ENCODE data around the gene KCNQ1.

Gene KCNQ1

GRCh38 chr11:2869134-2869526, 424.3 kb downstream of the KCNQ1 start:
- Histone ChIP-seq H3K4me1 (ENCODE audit: insufficient read depth, low read length, poor library complexity, severe bottlenecking) (peaks cover 32% of the 10 kb centered on the region), H3K79me2 (ENCODE audit: insufficient read depth, low read length) (no peaks in the 10 kb centered on the region), H3F3A (ENCODE audit: low read depth) (no peaks in the 10 kb centered on the region), H3K4me2 (ENCODE audit: low read depth, low read length, poor library complexity, severe bottlenecking) (no peak overlapping the region), H3K9me2 (replicated peaks; ENCODE audit: low read depth, low read length) (no peaks in the 10 kb centered on the region), H3K36me3 (ENCODE audit: insufficient read depth, low read length) (no peaks in the 10 kb centered on the region), H4K20me1 (ENCODE audit: insufficient read depth, low read length, poor library complexity, severe bottlenecking) (no peaks in the 10 kb centered on the region), H2AFZ (ENCODE audit: low read length) (no peak overlapping the region), H3K9me3 (ENCODE audit: insufficient read depth, low read depth, low read length) (no peaks in the 10 kb centered on the region), H3K9ac (ENCODE audit: low read depth, low read length, poor library complexity, severe bottlenecking) (no peak overlapping the region), H3K4me3 (ENCODE audit: low read length, poor library complexity, severe bottlenecking) (no peak overlapping the region), H3K27me3 (ENCODE audit: insufficient read depth, low read length, poor library complexity, severe bottlenecking) (no peaks in the 10 kb centered on the region)
- TF ChIP-seq CTCF (conservative IDR thresholded peaks at IDR 0.05; ENCODE audit: low read length) (no peak), EZH2phosphoT487 (IDR thresholded peaks at IDR 0.05; ENCODE audit: borderline replicate concordance) (no peak)

- Histone ChIP-seq H3K27me3 (ENCODE audit: insufficient read depth, low read length, poor library complexity, severe bottlenecking) (no peaks in the 10 kb centered on the region), H3K4me3 (ENCODE audit: low read length, poor library complexity, severe bottlenecking) (peak overlapping the region; percentile 26)
- TF ChIP-seq EZH2phosphoT487 (IDR thresholded peaks at IDR 0.05; ENCODE audit: borderline replicate concordance) (no peak), CTCF (conservative IDR thresholded peaks at IDR 0.05; ENCODE audit: low read length) (no peak)
Measured at GRCh38 chr11:2869561-2870427, 425.0 kb downstream of the KCNQ1 start.

GRCh38 chr11:2870460-2870859, 425.7 kb downstream of the KCNQ1 start:
- Histone ChIP-seq H3K9me2 (replicated peaks; ENCODE audit: low read depth, low read length) (no peaks in the 10 kb centered on the region), H3K9ac (ENCODE audit: low read depth, low read length, poor library complexity, severe bottlenecking) (peak overlapping the region; percentile 62), H3K4me1 (ENCODE audit: insufficient read depth, low read length, poor library complexity, severe bottlenecking) (peaks cover 22% of the 10 kb centered on the region), H3K27me3 (ENCODE audit: insufficient read depth, low read length, poor library complexity, severe bottlenecking) (no peaks in the 10 kb centered on the region), H3K9me3 (ENCODE audit: insufficient read depth, low read depth, low read length) (0 out of 2 replicates have a peak, but pooled peaks cover 3% of the 10 kb centered on the region), H3K36me3 (ENCODE audit: insufficient read depth, low read length) (no peaks in the 10 kb centered on the region), H3F3A (ENCODE audit: low read depth) (no peaks in the 10 kb centered on the region), H3K4me3 (ENCODE audit: low read length, poor library complexity, severe bottlenecking) (peak overlapping the region; percentile 26), H3K4me2 (ENCODE audit: low read depth, low read length, poor library complexity, severe bottlenecking) (peak overlapping the region; percentile 59), H2AFZ (ENCODE audit: low read length) (peak overlapping the region; percentile 52), H4K20me1 (ENCODE audit: insufficient read depth, low read length, poor library complexity, severe bottlenecking) (no peaks in the 10 kb centered on the region), H3K79me2 (ENCODE audit: insufficient read depth, low read length) (no peaks in the 10 kb centered on the region)
- no peak for TF ChIP-seq EZH2phosphoT487 (IDR thresholded peaks at IDR 0.05; ENCODE audit: borderline replicate concordance)
- peak; percentile 58 for TF ChIP-seq CTCF (conservative IDR thresholded peaks at IDR 0.05; ENCODE audit: low read length)

More at GRCh38 chr11:2869561-2870427, 425.0 kb downstream of the KCNQ1 start:
- Histone ChIP-seq H2AFZ (ENCODE audit: low read length) (peak overlapping the region; percentile 52), H4K20me1 (ENCODE audit: insufficient read depth, low read length, poor library complexity, severe bottlenecking) (no peaks in the 10 kb centered on the region), H3K79me2 (ENCODE audit: insufficient read depth, low read length) (no peaks in the 10 kb centered on the region), H3K4me2 (ENCODE audit: low read depth, low read length, poor library complexity, severe bottlenecking) (peak overlapping the region; percentile 59), H3F3A (ENCODE audit: low read depth) (no peaks in the 10 kb centered on the region), H3K4me1 (ENCODE audit: insufficient read depth, low read length, poor library complexity, severe bottlenecking) (peaks cover 26% of the 10 kb centered on the region), H3K36me3 (ENCODE audit: insufficient read depth, low read length) (no peaks in the 10 kb centered on the region), H3K9ac (ENCODE audit: low read depth, low read length, poor library complexity, severe bottlenecking) (peak overlapping the region; percentile 62), H3K9me2 (replicated peaks; ENCODE audit: low read depth, low read length) (no peaks in the 10 kb centered on the region), H3K9me3 (ENCODE audit: insufficient read depth, low read depth, low read length) (0 out of 2 replicates have a peak, but pooled peaks cover under 1% of the 10 kb centered on the region)

Data from Loucy (cell line).